Measurements from ENCODE around the gene ST6GALNAC4. TPM values are rescaled to one million over a fixed set of nuclear protein-coding genes. Genes with fewer than 3 reads are reported as not detected.
"Not testable (repeated sequence)": the region's sequence is repeated elsewhere in the genome, so short reads cannot be mapped to it uniquely, and the experiment has no call there.

The ST6GALNAC4 gene
- total RNA-seq, 1 experiment from 2014 or later = 31.9 TPM

- in situ Hi-C loops (cut with HindIII; ENCODE audit: low sequenced_read_pairs) = no loop called here
Measured at GRCh38 chr9:127899128-127899943, 17.5 kb downstream of the ST6GALNAC4 start, which contains the start of gene ST6GALNAC6. TSS of gene ST6GALNAC6 (minus strand) at chr9:127899603. CDS start at chr9:127897981, 1,622 bp downstream.

DNA sequence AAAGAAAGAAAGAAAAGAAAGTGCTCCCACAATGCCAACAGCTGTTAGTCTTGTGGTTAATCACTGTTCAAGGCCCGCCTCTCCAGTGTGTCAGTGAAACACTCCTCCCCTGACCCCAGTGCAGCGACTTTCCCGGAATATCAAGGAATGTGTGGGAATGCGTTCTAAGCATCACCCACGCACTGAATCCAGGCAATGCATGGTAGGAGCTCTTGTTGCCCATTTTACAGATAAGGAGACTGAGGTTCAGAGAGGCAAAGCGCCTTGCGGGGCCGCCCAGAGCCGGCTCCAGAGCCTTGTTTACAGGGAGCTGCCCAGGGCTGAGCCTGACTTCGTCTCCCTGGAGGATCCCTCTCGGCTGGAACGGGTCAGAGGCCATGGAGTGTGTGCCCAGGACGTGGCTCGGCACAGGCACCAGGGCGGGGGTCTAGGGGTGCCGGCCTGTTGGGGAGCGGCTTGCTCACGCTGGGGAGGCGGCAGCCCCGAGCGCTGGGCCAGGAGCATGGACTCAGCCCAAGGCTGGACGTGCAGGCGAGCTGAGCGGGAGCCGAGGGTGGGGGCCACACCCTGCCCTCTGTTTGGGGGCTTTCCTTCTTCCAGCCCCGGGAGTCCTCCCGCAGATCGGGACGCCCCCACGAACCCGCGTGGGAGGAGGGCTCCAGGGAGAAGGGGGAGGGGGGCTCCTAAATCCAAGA lies 18.3 kb downstream of the ST6GALNAC4 start:
- DNase-seq (ENCODE audit: low spot score) = no peak
- in situ Hi-C loops (cut with HindIII; ENCODE audit: low sequenced_read_pairs) = no loop called here

More at GRCh38 chr9:127899128-127899943, 17.5 kb downstream of the ST6GALNAC4 start, which contains the start of gene ST6GALNAC6:
- DNase-seq (ENCODE audit: low spot score) = peak; percentile 71

GRCh38 chr9:127897193-127897692 lies 19.6 kb downstream of the ST6GALNAC4 start:
- in situ Hi-C loops (cut with HindIII; ENCODE audit: low sequenced_read_pairs) = no loop called here
- peak; percentile 93 for DNase-seq (ENCODE audit: low spot score)

DNA sequence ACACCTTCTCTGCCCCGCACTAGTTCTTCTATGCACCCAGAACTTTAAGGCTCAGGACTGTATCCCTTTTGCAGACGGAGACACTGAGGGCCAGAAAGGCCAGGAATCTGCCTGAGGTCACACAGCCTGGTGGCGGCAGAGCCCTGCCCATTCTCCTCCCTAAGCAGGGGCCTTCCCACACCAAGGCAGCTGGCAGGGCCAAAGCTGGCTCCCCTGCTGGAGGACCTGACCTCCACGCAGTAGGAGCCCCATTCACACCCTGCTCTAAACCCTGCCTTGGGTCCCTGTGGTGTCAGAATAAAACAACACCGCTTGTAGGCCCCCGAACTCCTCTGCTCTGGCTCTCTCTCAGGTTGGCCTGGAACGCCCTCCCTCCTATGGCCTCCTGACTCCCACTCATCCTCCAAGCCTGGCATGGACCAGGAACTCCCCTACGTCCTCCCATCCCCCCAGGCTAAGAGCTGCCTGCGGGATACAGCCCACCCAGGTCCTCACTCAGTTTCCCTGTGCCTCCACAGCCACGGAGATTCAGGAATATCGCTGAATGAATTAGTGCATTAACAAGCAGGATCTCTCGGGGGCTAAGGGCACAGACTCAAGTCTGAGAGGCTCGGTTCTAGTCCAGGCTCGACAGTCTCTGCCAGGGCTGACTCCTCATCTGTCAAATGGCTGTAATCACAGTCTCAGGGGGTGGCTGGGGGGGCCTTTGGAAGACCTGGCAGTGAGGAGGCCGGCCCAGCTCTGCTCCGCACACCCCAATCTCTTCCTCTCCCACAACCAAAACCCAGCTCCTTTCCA lies 20.2 kb downstream of the ST6GALNAC4 start:
- DNase-seq (ENCODE audit: low spot score) = no peak
- in situ Hi-C loops (cut with HindIII; ENCODE audit: low sequenced_read_pairs) = no loop called here

DNA sequence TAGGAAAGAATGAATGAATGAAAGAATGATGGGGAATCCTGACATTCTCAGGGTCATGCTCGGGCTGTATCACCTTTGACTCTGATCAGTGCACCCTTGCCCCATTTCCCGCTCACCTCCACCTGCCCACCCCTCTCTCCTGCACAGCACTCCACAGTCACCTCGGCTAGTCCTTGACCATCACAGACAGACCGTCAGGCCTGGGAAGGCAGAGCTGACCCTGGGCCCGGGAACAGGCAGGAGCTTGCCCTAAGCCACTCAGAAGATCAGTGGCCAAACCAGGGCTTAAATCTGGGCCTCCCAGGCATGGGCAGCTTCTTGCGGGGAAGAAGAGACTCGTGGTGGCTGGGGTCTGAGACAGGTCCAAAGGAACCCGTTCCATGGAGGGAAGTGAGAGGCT lies 21.0 kb downstream of the ST6GALNAC4 start:
- in situ Hi-C loops (cut with HindIII; ENCODE audit: low sequenced_read_pairs) = no loop called here

GRCh38 chr9:127893392-127893791 lies 23.4 kb downstream of the ST6GALNAC4 start:
- no peak for DNase-seq (ENCODE audit: low spot score)
- in situ Hi-C loops (cut with HindIII; ENCODE audit: low sequenced_read_pairs) = no loop called here

More for the DNA sequence above, 21.0 kb downstream of the ST6GALNAC4 start:
- DNase-seq (ENCODE audit: low spot score) = no peak

DNA sequence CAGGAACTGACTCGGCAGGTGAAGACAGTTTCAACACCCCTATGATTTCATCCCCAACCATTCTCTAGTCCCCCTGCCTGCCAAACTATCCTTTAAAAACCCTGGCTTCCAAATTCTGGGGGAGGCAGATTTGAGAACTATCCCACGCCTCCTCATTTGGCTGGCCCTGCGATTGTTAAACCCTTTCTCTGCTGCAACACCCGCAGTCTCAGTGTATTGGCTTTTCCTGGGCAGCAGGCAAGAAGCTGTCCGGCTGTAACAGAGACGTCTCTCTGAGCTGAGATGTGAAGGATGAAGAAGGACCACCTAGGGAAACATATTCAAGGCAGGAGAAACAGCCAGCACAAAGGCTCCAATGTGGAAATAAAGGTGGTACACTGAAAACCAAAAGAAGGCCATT lies 24.0 kb downstream of the ST6GALNAC4 start:
- in situ Hi-C loops (cut with HindIII; ENCODE audit: low sequenced_read_pairs) = no loop called here

GRCh38 chr9:127890053-127890452 lies 26.8 kb downstream of the ST6GALNAC4 start:
- in situ Hi-C loops (cut with HindIII; ENCODE audit: low sequenced_read_pairs) = no loop called here

More for the DNA sequence above, 24.0 kb downstream of the ST6GALNAC4 start:
- DNase-seq (ENCODE audit: low spot score) = no peak

DNA sequence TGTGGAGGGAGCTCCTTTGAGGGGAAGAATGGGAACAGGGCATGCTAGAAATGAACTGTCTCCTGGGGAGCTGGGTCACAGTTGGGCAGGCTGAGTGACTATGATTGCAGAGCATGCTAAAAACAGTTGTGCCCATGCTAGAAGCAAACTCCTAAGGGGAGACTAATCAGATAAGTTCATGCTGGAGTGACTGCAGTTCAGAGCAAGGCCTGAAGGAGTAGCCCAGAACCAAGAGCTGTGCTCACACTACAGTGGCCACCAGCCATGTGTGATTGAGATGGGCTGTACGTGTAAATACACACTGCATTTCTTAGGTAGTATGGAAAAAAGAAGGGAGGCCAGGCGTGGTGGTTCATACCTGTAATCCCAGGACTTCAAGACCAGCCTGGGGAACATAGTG lies 29.0 kb downstream of the ST6GALNAC4 start:
- in situ Hi-C loops (cut with HindIII; ENCODE audit: low sequenced_read_pairs) = no loop called here
- no peak for DNase-seq (ENCODE audit: low spot score)

More at GRCh38 chr9:127890053-127890452, 26.8 kb downstream of the ST6GALNAC4 start:
- no peak for DNase-seq (ENCODE audit: low spot score)

DNA sequence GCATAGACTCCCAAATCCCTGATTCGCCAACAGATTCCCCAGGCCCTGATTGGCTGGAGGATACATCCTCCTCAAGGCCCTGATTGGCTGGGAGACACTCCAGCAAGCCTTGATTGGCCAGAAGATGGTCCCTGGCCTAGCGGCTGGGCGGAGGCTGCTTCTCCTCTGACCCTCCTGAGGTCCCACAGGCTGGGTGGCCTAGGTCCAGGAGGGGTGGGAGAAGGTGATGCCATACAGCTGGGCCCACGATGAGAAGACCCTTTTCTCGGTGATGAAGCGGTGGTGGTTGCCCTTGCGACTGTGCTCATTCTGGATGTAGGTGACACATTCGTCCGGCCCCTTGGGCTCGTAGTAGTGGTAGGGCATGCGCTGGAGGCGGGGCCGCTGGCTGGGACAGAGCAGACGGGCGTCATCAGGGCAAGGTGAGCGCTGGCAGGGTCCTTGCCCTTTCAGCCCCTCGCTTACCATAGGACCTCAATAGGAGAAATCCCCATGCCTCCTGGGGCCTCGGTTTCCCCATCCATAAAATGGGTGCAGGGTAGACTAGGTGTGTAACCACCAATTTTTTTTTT lies 30.4 kb downstream of the ST6GALNAC4 start:
- in situ Hi-C loops (cut with HindIII; ENCODE audit: low sequenced_read_pairs) = no loop called here
- no peak for DNase-seq (ENCODE audit: low spot score)

- no peak for DNase-seq (ENCODE audit: low spot score)
- in situ Hi-C loops (cut with HindIII; ENCODE audit: low sequenced_read_pairs) = no loop called here
Measured at GRCh38 chr9:127885508-127886281, 31.1 kb downstream of the ST6GALNAC4 start.

DNA sequence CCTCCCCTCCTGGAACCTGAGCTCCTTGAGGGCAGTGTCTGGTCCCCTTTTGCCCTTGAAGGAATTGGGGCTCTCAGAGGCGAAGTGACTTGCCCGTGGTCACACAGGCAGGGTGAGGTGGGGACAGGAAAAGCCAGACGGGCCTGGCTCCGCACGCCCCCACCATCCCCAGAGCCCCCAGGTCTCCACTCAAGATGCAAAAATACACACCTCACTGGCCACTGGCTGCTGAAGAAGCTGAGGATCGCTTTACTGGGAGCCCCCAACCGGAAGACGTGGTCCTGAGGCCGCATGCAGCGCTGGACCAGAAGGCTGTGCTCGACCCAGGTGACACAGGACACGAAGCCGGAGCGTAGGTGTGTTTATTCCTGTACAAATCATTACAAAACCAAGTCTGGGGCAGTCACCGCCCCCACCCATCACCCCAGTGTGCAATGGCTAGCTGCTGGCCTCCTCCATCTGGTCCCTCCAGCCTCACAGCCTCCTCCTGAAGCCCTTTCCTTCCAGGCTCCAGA lies 31.8 kb downstream of the ST6GALNAC4 start:
- in situ Hi-C loops (cut with HindIII; ENCODE audit: low sequenced_read_pairs) = no loop called here
- DNase-seq (ENCODE audit: low spot score) = no peak

DNA sequence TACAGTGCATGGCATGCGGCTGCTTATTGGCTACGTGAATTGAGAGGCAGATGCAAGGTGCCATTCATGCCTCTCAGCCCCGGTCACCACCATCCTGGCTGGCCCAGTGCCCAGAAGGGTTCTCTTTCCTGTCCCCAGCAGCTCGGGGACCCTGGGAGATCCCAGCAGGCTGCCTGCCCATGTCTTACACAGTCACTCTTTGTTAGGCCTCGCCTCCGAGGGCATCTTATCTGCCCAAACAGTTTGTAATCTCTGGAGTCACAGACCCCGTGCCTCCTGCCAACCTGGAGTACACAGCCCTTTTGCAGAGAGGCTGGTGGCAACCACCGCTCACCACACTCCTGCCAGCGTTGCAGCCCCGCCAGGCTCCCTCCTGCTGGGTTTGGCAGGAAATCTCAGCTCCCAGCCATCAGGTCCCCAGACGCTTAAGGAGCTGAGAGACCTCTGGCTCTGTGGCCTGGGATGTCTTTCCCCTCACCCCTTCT lies 32.4 kb downstream of the ST6GALNAC4 start:
- in situ Hi-C loops (cut with HindIII; ENCODE audit: low sequenced_read_pairs) = no loop called here
- DNase-seq (ENCODE audit: low spot score) = peak; percentile 51

DNA sequence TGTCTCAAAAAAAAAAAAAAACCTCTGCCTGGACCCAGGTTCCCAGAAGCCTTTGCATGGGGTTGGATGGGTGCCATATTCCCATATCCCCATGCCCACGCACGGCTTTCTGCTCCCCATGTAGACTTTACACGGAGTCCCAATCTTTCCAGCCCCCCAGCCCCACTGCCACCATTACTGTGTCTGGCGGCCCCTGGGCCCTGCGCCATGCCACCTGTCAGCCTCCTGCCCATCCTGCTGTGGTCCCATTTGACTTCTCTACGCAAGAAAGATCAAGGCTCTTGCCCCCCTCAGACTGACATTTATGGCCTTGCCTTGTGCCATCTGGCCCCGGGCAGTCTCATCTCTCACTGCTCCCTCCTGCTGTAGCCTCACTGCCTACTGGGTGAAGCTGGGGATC lies 32.9 kb downstream of the ST6GALNAC4 start:
- in situ Hi-C loops (cut with HindIII; ENCODE audit: low sequenced_read_pairs) = no loop called here
- no peak for DNase-seq (ENCODE audit: low spot score)

DNA sequence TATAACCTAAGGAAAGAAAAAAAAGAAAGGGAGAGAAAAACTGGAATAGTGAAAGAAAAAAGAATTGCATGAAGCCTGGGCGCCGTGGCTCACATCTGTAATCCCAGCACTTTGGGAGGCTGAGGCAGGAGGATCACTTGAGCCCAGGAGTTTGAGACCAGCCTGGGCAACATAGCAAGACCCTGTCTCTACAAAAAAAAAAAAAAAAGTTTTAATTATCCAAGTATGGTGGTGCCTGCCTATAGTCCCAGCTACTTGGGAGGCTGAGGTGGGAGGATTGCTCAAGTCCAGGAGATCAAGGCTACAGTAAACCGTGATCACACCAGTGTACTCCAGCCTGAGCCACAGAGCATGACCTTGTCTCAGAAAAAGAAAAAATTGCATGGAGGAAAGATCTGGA lies 35.1 kb downstream of the ST6GALNAC4 start:
- DNase-seq (ENCODE audit: low spot score); in situ Hi-C loops (cut with HindIII; ENCODE audit: low sequenced_read_pairs): not testable (repeated sequence)

- in situ Hi-C loops (cut with HindIII; ENCODE audit: low sequenced_read_pairs) = no loop called here
- DNase-seq (ENCODE audit: low spot score) = no peak
Measured at GRCh38 chr9:127880143-127880542, 36.7 kb downstream of the ST6GALNAC4 start.

DNA sequence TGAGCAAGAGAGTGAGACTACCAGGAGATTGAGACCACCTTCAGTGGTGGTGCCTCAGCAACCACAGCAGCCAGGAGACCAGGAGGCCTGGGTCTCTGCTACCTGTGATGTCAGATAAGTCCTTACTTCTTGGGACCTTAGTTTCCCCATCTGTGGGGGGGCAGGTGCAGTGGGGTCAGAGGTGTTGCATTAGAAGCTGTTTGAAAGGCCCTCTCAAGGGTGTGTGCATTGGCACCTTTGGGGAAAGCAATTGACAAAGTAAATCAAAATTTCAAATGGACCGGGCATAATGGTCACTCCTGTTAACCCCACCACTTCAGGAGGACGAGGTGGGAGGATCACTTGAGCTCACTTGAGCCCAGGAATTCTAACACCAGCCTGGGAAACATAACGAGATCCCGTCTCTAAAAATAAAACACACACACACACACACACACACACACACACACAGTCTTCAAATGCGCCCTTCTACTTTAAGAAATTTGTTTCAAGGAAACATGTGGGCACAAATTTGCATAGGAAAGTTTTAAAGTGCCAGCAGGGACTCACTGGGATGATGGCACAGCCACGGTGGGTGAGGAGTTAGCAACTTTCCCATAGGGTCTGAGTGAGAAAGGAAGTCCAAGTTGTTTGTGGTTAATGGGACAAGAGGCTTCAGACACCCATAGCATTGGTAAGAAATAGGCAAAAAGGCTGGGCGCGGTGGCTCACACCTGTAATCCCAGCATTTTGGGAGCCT lies 38.0 kb downstream of the ST6GALNAC4 start:
- in situ Hi-C loops (cut with HindIII; ENCODE audit: low sequenced_read_pairs) = no loop called here

More for the DNA sequence above, 38.0 kb downstream of the ST6GALNAC4 start:
- no peak for DNase-seq (ENCODE audit: low spot score)

Data from G401 (cell line).